HG02763 (cell line): ENCODE results near the gene SPPL3.
"Not testable (repeated sequence)": the region's sequence is repeated elsewhere in the genome, so short reads cannot be mapped to it uniquely, and the experiment has no call there.

Experiments used
- ATAC-seq: cut with Tn5 transposase; IDR thresholded peaks from one replicate; pipeline ENCODE4 v1.9.1; 2021; ENCODE audit warnings: mild to moderate bottlenecking, moderate library complexity; ENCODE audit not compliant: unreplicated experiment

The SPPL3 gene

DNA sequence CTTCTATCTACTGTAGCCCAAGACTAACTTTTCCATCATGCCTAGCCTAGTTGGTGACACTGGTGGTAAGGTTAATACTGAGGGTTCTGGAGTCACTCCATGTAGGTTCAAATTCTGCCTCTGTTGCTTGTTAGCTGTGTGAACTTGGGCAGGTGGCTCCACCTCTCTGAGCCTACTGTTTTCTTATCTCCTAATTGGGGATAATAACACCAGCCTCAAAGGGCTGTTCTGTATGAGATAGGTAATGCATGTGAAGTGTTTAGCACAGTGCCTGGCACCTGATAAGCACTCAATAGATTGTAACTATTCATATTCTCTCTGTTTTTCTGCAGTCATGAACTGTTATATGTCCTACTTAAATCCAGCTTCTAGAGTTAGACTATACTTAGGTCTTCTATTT lies 17.5 kb upstream of the SPPL3 start:
- no peak for ATAC-seq

DNA sequence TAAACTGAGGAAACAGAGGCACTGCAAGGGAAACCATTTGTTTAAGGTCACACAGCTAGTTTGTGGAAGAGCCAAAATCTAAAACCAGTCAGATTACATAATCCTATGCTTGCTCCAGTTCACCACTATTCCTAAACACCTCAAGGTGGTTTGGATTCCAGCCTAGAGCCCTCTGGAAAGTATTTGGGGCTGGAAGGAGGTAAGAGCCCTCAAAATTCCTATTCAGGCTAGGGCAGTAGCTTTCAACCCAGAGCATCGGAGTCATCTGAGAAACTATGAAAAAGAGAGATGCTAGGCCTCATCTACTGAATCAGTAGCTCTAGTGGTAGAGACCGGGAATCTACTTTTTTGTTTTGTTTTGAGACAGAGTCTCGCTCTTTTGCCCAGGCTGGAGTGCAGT lies 16.0 kb upstream of the SPPL3 start:
- ATAC-seq = no peak

DNA sequence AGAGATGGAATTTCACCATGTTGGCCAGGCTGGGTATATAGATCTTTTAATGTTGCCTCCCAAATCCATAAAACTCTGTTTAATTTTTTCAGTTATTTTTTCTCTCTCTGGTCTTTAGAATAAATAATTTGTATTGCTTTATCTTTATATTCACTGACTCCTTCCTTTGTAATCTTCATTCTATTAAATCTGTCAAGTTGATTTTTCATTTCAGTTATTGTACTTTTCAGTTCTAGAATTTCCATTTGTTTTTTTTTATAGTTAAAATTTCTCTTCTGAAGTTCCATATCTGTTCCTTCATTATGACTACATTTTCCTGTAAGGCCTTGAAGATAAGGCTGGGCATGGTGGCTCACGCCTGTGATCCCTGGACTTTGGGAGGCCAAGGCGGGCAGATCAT lies 13.6 kb upstream of the SPPL3 start:
- no peak for ATAC-seq

DNA sequence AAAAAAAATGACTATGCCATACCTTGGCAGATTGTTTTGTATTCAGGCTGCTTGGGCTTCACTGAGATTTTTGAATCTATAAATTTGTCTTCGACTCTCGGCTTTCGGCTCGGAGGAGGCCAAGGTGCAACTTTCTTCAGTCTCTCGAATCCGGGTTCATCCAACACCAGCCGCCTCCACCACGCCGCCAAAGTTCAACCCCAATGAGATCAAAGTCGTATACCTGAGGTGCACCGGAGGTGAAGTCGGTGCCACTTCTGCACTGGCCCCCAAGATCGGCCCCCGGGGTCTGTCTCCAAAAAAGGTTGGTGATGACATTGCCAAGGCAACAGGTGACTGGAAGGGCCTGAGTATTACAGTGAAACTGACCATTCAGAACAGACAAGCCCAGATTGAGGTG lies 12.4 kb upstream of the SPPL3 start:
- no peak for ATAC-seq

DNA sequence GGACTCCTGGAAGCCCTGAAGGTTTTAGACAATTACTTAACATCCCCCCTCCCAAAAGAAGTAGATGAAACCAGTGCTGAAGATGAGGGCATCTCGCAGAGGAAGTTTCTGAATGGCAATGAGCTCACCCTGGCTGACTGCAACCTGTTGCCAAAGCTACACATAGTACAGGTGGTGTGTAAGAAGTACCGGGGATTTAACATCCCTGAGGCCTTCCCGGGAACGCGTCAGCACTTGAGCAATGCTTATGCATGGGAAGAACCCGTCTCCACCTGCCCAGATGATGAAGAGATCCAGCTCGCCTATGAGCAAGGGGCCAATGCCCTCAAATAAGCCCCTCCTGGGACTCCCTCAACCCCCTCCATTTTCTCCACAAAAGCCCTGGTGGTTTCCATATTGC lies 10.6 kb upstream of the SPPL3 start:
- no peak for ATAC-seq

DNA sequence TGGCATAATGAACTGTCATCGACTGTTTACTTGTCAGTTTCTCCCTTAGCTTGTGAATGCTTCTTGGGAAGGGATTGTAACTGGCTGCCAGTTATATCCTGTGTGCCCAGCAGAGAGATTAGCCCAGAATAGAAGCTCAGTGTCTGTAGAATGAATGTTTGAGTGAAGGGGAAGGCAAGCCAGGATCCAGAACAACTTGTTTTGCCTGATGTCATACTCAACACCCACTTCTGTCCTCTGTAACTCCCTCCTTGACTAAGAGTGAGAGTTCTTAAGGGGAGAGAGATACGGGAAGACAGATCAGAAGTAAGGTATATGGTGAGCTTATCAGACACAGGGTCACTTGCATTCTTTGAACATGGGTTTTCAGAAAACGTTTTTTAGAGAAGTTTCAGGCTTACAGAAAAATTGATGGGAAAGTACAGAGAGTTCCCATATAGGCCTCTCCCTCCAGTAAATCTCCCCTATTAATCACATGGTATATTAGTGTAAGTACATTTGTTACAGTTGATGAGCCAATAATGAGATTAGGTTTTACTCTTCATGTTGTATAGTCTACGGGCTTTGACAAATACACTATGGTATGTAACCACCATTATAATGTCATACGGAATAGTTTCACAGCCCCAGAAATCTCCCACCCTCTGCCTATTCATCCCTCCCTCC lies 5.6 kb upstream of the SPPL3 start:
- no peak for ATAC-seq

DNA sequence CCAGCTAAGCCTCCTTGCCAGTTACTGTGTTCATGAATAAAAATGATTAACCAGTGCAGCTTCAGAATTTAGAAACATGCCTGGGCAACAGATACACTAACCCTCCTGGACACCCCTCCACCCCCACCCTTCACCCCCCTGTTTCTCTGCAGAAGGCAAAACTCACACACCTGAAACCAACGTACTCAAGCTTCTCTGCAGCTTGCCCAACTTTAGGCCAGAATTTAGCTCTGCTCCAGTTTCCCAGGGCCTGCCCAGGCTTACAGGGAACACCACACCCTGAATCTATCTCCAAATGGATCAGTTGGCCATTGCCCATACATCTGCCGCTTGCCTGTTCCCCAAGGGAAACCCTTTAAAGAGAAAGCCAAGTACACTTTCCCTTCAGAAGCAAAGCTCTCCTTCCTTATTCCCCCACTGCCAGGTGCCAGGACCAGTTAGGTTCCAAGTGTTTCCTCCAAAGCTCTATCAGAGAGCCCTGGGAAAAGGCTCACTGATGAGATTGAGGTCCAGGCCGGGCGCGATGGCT lies 1.8 kb upstream of the SPPL3 start:
- no peak for ATAC-seq

DNA sequence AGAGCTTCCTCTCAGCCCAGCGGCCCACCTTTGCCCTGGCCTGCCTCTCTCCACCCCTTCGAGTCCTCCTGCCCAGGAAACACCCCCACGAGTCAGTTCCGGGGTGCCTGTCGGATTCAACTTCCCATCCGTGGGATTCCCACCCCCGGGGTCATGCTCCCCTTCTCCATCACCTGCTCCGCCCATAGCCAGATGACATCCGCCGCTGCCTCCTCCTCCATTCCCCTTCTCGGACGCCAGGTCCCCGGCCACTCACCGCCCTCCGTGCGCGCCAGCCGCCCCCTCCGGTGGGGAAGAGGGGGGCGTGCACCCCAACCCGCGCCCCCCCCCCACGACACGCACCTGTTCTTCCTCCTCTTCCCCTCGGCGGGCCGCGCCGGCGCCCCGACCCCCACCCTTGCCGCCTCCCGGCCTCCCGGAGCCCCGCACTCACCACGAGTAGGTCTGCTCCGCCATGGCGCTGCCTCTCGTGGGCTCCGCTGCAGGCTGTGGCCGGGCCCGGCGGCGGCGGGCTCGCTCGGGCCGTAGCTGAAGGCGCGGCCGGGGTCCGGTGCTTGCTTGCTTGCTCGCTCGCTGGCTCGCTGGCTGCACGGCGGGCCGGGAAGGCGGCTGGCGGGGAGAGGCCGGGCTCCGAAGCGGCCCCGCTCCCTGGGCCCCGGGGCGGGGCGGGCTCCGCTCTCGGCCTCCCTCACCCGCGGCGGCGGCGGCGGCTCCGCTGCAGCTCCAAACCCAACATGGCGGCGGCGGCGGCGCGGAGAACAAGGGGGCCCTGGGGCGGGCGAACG lies 554 bp downstream of the SPPL3 start:
- ATAC-seq = peak; percentile 48

DNA sequence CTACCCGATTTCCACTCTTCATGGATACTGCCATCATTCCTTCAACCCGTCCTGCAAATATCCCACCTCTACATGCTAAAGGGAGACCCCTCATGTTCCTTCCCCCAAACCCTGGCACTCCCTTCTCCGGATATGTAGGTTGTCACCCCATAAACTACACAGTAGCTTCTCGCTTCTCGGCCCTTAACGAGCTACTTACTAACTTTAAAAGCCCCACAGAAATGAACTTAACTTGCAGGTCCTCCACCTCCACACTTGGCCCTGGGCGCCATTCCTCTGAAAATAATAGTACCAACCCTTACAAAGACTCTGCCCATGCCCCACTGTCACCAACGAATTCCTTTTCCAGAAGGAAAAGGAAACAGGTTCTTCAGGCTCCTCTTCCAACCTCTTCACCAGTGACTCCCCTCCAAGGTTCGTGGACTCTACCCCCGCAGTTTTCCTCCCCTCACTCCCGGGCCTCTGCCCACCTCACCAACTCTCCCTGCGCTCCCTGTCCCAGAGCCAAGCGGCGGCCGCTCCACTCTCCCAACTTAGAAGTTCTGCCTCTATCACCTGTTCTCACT lies 1.2 kb downstream of the SPPL3 start:
- no peak for ATAC-seq

DNA sequence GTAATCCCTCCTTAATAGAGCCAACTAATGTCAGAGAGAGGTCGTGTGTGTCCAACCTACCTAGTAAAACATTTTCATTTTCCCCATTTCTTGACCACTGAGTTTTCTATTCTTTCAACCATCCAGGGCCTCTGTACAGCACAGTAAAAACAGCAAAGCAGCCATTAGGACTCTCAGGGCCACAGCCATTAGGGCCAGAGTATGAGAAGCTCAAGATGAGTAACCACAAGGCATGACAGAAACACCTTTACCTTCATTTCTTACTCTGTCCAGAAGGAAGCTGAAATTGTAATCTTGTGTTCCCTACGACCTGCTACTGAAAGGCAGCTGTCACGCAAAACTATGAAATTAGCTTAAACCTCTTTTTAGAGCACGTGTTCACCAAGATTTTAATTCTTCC lies 2.3 kb downstream of the SPPL3 start:
- no peak for ATAC-seq

DNA sequence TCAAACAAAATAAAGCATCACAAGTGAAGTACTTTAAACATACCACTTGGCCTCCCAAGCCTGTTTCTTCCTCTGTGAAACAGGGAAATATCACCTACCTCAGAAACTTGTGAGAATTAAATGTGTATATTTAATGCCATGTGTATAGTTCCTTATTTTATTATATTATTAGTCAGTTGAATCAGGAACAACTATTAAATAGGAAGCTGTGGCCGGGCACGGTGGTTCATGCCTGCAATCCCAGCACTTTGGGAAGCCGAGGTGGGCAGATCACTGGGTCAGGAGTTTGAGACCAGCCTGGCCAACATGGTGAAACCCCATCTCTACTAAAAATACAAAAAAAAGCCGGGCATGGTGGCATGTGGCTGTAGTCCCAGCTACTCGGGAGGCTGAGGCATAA lies 3.1 kb downstream of the SPPL3 start:
- ATAC-seq = not testable (repeated sequence)

DNA sequence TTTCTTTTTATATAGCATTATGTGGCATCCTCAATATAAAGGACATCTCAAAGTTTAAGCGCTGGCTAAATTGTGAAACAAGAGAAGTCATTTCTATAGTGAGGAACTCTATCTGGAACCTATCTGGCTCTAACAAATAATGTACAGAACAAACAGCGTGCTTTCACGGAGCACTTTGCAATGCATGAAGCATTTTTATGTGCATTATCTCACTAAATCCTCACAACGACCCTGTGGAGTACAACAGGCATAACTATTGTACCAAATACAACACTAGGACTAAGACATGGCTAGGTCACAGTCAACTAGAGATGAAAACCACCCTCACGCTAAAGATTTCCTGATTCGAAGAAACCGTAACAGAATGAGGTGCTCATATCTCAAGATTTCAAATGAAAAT lies 8.6 kb downstream of the SPPL3 start:
- ATAC-seq = no peak

DNA sequence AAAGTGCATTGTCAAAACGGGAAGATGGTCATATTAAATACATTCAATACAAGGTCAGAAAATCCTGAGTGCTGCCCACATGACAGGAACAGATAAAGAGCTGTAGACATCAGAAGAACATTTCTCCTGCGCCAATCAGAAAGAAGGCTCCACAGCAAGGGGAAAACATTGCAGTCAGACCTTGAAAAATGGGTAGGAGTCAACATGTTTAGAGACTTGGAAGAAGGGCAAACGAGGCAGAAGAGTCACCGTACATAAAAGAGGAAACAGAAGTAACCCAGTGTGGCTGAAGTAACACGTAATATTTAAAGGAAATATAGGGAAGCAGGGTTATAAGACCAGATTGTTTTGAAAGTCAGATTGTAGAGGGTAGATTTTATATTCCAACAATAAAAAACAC lies 11.9 kb downstream of the SPPL3 start:
- no peak for ATAC-seq

DNA sequence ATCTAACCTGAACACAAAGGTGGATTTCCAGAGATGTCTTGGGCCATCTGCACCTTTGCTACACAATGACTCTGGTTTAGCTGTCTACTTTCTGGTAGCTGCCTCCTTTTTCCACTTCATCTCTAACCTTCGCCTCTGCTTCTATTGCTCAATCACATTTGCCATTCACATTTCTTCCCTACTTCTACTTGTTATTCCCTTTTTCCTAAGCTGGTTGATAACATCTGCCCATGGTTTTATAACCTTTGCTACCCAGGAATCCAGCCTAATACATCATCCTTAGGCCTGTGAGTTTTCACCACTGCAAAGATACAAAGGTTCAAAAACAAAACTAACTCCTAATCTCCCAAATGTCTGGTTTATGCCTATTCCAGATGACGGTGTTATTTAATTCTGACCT lies 13.2 kb downstream of the SPPL3 start:
- no peak for ATAC-seq

DNA sequence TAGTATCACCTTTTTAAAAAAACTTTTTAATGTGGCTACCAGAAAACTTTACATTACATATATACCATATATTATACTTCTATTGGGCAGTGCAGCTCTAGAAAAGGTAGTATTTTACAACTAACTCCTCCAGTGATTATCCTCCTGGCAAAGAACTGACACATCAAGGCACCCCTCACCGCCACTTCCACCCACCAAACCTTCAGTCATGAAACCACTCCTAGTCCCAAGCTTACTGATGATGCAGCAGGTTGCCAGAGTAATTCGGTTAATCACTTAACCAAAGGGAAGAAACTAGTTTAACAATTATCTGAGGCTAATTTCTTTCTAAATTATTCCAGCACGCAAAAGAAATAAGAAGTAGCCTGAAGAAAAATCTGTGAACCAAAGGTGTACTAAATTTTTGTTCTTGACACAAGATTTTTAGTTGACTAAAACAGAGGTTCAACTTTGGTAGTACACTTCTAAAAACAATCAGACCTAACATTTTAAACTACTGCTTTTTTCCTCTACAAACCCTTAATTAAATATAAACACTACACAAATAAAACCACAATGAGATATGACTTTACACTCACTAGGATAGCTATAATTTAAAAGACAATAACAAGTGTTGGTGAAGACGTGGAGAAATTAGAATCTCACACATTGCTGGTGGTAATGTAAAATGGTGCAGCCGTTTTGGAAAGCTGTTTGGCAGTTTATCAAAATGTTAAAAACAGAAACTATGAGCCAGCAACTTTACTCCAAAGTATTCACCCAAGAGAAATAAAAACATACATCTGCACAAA lies 16.7 kb downstream of the SPPL3 start:
- no peak for ATAC-seq

DNA sequence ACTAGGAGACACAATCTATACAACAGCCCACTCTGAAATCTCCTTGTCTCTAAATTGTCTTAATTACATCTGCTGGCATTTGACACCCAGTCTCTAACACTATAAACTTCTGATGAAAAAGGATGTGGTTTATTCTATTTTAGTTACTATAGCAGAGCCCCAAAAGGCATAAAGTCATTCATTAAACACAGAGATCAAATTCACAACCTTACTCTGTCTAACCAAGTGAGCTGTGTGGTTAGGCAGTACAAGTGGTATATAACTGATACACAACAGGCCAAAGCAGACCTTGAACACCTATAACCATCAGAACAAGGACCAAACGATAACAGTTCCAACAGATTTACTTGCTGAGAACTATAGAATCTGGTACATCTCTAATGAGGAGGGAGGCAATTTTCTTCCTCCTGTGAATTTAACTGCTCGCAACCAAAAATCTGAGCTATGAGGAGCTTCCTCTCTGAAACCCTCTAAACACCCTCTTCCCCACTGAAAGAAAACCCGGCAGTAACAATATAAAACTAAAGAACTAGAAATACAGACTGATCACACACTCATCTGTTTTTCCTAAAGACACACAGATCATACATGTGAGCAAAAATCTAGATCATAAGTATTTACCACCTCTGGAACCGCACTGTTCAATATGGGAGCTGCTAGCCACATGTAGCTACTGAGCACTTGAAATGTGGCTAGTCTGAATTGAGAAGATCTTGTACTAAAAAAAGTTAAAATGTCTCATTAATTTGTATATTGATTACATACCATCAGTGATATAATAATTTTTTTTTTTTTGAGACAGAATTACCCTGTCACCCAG lies 17.7 kb downstream of the SPPL3 start:
- ATAC-seq = peak; percentile 47

DNA sequence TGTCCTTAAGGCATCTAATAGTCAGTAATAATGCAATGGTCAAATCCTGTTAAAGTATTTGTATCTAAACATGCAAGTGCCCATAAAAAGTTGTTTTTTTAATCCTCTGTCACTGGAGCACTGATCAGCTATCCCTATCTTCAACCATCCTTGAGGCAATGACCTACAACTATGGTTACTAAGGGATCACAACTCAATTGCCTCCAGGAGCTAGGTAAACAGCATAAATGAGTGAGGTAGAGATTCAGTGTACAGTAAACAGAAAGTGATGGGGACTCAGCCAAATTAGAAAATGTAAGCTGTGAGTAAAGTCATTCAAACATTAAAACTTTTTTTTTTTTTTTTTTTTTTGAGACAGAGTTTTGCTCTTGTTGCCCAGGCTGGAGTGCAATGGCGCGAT lies 18.6 kb downstream of the SPPL3 start:
- ATAC-seq = no peak

DNA sequence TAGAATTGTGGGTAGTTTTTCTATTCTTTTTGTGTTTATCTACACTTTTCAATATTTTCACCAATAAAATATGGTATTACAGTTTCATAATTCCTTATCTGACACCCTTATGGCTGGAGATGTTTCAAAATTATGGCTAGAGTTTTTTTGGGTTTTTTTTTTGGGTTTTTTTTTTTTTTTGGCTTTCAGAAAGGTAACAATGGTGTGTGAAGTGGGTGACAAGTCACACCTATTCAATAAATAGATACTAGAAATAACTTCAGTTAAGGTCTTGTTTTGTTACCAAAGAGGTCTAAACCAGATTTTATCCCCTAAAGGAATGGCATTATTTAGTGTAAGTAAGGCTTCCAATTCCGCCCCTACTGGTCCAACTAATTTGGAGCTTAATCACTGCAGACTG lies 19.5 kb downstream of the SPPL3 start:
- no peak for ATAC-seq

DNA sequence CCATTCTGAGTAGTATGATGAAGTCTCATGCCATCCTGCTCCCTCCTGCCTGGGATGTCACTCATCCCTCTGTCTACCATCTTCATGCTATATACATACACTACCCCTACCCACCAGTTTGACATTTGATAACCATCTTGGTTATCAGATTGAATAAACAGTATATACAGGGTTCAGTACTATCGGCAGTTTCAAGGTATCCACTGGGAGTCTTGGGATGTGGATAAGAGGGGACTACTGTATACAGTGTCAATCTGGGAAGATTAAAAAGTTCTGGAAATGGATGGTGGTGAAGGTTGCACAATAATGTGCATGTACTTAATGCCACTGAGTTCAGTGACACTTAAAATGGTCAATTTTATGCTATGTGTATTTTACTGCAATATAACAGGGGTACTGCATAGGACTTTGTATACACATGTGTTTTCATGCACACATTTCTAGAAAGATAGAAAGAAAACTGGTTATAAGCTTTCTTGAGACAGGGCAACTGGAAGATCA lies 22.1 kb downstream of the SPPL3 start:
- no peak for ATAC-seq

DNA sequence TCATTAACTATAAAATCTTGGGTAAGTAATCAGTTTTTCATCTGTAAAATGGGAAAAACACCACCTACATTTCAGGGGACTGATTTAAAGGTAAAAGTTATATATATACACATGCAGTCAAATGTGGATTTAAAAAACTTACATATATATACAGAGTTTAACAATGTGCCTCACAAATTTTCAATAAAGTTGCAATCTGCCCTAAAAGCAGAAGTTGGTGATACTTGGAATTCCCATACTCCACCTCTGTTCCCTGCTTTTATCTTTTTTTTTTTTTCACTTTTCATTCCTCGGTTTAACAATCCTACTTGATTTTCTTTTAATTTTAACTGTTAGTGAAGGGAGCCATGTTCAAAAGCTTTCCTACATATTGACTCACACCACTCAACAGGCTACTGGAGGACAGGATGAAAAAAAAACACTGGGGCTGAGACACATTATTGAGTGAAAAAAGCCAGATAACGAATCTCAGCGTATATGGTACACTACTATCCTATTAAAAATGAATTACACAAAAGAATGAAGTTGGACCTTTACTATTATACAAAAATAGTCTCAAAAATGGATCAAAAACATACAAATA lies 24.3 kb downstream of the SPPL3 start:
- ATAC-seq = no peak
